Keratinocyte (primary cell): ENCODE data around the gene LYRM2. TPM values are rescaled to one million over a fixed set of nuclear protein-coding genes. Genes with fewer than 3 reads are reported as not detected.

ENCODE experiments used
- DNase-seq: peaks from one replicate; pipeline ENCODE4 v3.0.0-alpha.2; 2011; ENCODE audit warnings: low read depth, missing footprints, low spot score
- FAIRE-seq: peaks from 2 replicates; lab custom pipeline; 2011; peaks lifted over from hg19 to GRCh38; lab: Jason Lieb, UNC
- H2AFZ ChIP-seq: 2 replicates; pipeline ENCODE4 v1.6.0; 2012; ENCODE audit warnings: low read length, control low read depth, inconsistent platforms; ENCODE audit not compliant: control insufficient read depth
- H3K27ac ChIP-seq: 2 replicates; pipeline ENCODE4 v1.5.1; 2011; ENCODE audit warnings: low read length; ENCODE audit not compliant: control insufficient read depth, insufficient read depth
- H3K27me3 ChIP-seq: 3 replicates; pipeline ENCODE4 v1.6.0; 2011; ENCODE audit warnings: low read length; ENCODE audit not compliant: control insufficient read depth, insufficient read depth; ENCODE audit errors: extremely low read depth
- H3K36me3 ChIP-seq, 2 experiments: 2 replicates in 1 of 2; 3 replicates in 1 of 2; pipeline ENCODE4 v1.5.1; 2011; ENCODE audit warnings: low read length in 2 of 2, mild to moderate bottlenecking in 1 of 2; ENCODE audit not compliant: control insufficient read depth in 2 of 2, insufficient read depth in 2 of 2; ENCODE audit errors: extremely low read depth in 1 of 2
- H3K4me1 ChIP-seq: 3 replicates; pipeline ENCODE4 v1.5.1; 2011; ENCODE audit warnings: low read length; ENCODE audit not compliant: control insufficient read depth, insufficient read depth; ENCODE audit errors: extremely low read depth
- H3K4me2 ChIP-seq: 3 replicates; pipeline ENCODE4 v1.6.0; 2011; ENCODE audit warnings: low read depth, low read length; ENCODE audit not compliant: control insufficient read depth, insufficient read depth; ENCODE audit errors: extremely low read depth
- H3K4me3 ChIP-seq, 3 experiments: fragments of 200-600 bp in 1 of 3; sonication (generic) in 1 of 3; 2 replicates in 2 of 3; 3 replicates in 1 of 3; pipeline ENCODE4 v1.5.1; 2011 to 2016; ENCODE audit warnings: low read length in 3 of 3, mild to moderate bottlenecking in 3 of 3, control low read depth in 2 of 3, inconsistent platforms in 1 of 3, low read depth in 1 of 3, mixed read lengths in 1 of 3, mixed run types in 1 of 3, moderate library complexity in 1 of 3; ENCODE audit not compliant: control insufficient read depth in 2 of 3, insufficient read depth in 2 of 3; ENCODE audit errors: extremely low read depth in 1 of 3
- H3K79me2 ChIP-seq: 2 replicates; pipeline ENCODE4 v1.6.0; 2012; ENCODE audit warnings: low read length; ENCODE audit not compliant: control insufficient read depth, insufficient read depth
- H3K9ac ChIP-seq: 3 replicates; pipeline ENCODE4 v1.6.0; 2011; ENCODE audit warnings: low read length; ENCODE audit not compliant: control insufficient read depth, insufficient read depth; ENCODE audit errors: extremely low read depth
- H3K9me1 ChIP-seq: 3 replicates; pipeline ENCODE4 v1.6.0; 2011; ENCODE audit warnings: low read length; ENCODE audit not compliant: control insufficient read depth, insufficient read depth; ENCODE audit errors: extremely low read depth
- H3K9me3 ChIP-seq: 2 replicates; pipeline ENCODE4 v1.5.1; 2012; ENCODE audit warnings: low read depth, low read length; ENCODE audit not compliant: control insufficient read depth
- H4K20me1 ChIP-seq: 3 replicates; pipeline ENCODE4 v1.6.0; 2011; ENCODE audit warnings: low read length; ENCODE audit not compliant: control insufficient read depth, insufficient read depth; ENCODE audit errors: extremely low read depth
- EZH2 ChIP-seq: IDR thresholded peaks from one replicate; pipeline ENCODE4 v1.6.1; 2012; ENCODE audit warnings: inconsistent platforms, mild to moderate bottlenecking, low read length, moderate library complexity
- dilution Hi-C: fragments of 300-500 bp; cut with MboI; formaldehyde crosslinking; loops from one replicate; pipeline ENCODE4 v1.7.0; 2020; ENCODE audit warnings: low sequenced_read_pairs; ENCODE audit not compliant: extremely low pct_ligation_motif_present
- polyA plus RNA-seq, 5 experiments: library from polyadenylated mRNA; depleted of rRNA in 3 of 5; stranded (reverse) in 3 of 5; stranded (forward) in 1 of 5; unstranded in 1 of 5; fragments of >200 nt; gene quantifications; 1 replicate in 1 of 5; 2 replicates in 3 of 5; 3 replicates in 1 of 5; pipeline versions ENCODE4 v1.2.1 to v1.2.3, GENCODE V29; 2011 to 2012; ENCODE audit warnings: missing spikeins in 2 of 5, low read depth in 1 of 5, low replicate concordance in 1 of 5
- TF ChIP-seq, protein P1 (sequence below), 3 experiments: IDR thresholded peaks in 1 of 3; conservative IDR thresholded peaks in 1 of 3; optimal IDR thresholded peaks in 1 of 3; 2 replicates in 2 of 3; 3 replicates in 1 of 3; pipeline versions ENCODE3 to v1.5.1; 2011; ENCODE audit warnings: low read length in 3 of 3, mild to moderate bottlenecking in 3 of 3, moderate library complexity in 2 of 3, control low read depth in 1 of 3, inconsistent platforms in 1 of 3; ENCODE audit not compliant: insufficient read depth in 2 of 3; ENCODE audit errors: extremely low read depth in 1 of 3

Gene LYRM2
- polyA plus RNA-seq, 1 donor (not counting 4 experiments of a cell fraction or from before 2014, with no cell fraction given): 43.0 TPM

DNA sequence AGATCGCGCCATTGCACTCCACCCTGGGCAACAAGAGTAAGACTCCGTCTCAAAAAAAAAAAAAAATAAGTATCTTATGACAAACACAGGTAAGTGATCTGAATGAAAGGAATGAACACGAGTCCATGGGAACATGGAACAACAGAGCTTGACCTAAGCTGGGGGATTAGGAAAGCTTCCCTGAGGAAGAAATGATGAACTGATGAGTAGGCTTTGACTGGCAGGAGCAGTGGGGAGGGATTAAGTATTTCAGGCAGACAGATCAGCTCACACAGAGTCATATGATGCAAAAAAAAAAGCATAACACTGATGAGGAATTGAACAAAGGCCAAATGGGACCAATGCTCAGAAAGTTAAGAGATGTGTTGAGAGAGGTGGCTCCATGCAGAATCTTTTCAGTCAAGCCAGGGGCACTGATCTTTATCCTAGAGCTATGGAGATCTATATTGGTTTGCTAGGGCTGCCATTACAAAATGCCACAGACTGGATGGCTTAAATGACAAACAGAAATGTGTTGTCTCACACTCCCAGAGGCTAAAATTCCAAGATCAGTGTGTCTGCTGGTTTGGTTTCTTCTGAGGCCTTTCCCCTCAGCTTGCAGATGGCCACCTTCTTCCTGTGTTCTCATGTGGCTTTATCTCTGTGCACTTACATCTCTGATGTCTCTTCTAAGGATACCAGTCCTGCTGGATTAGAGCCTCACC lies 120.0 kb downstream of the LYRM2 start:
- Histone ChIP-seq H3K9me1 (no peaks in the 10 kb centered on the region), H2AFZ (no peak overlapping the region), H3K4me2 (no peak overlapping the region), H3K4me3 (no peak overlapping the region), H3K9ac (no peak overlapping the region), H3K4me1 (no peaks in the 10 kb centered on the region), H3K27me3 (no peaks in the 10 kb centered on the region), H3K36me3 (no peaks in the 10 kb centered on the region), H3K9me3 (no peaks in the 10 kb centered on the region), H3K27ac (no peak overlapping the region), H3K79me2 (no peaks in the 10 kb centered on the region), H4K20me1 (no peaks in the 10 kb centered on the region)
- dilution Hi-C loops: no loop called here
- TF ChIP-seq, protein P1, sequence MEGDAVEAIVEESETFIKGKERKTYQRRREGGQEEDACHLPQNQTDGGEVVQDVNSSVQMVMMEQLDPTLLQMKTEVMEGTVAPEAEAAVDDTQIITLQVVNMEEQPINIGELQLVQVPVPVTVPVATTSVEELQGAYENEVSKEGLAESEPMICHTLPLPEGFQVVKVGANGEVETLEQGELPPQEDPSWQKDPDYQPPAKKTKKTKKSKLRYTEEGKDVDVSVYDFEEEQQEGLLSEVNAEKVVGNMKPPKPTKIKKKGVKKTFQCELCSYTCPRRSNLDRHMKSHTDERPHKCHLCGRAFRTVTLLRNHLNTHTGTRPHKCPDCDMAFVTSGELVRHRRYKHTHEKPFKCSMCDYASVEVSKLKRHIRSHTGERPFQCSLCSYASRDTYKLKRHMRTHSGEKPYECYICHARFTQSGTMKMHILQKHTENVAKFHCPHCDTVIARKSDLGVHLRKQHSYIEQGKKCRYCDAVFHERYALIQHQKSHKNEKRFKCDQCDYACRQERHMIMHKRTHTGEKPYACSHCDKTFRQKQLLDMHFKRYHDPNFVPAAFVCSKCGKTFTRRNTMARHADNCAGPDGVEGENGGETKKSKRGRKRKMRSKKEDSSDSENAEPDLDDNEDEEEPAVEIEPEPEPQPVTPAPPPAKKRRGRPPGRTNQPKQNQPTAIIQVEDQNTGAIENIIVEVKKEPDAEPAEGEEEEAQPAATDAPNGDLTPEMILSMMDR (optimal IDR thresholded peaks at IDR 0.05 in 1 of 3, IDR thresholded peaks at IDR 0.05 in 1 of 3, conservative IDR thresholded peaks at IDR 0.05 in 1 of 3; ENCODE audit: extremely low read depth in 1 of 3, insufficient read depth in 2 of 3, low read length in 3 of 3): no peak
- TF ChIP-seq EZH2: no peak
- DNase-seq: no peak
- no peak for FAIRE-seq

Other genes with a start within 250 kb of the LYRM2 start
- 0.03 to 0.86 TPM (median 0.18 TPM) in 3 replicates for gene RRAGD, start 226.5 kb downstream of the LYRM2 start, polyA plus RNA-seq
- gene ANKRD6, start 205.6 kb downstream of the LYRM2 start, polyA plus RNA-seq: 5.7 to 9.4 TPM (median 5.8 TPM) in 3 replicates
- gene MDN1, start 181.0 kb upstream of the LYRM2 start, polyA plus RNA-seq: 6.7 to 16.0 TPM (median 10.1 TPM) in 3 replicates
- gene CASP8AP2, start 191.1 kb upstream of the LYRM2 start, polyA plus RNA-seq: 4.9 to 8.5 TPM (median 5.4 TPM) in 3 replicates